ENCODE results near the gene SPPL3. TPM values are rescaled to one million over a fixed set of nuclear protein-coding genes. Genes with fewer than 3 reads are reported as not detected.

SPPL3 gene
- total RNA-seq, 1 experiment from 2014 or later = 51.1 TPM

- intact Hi-C loops (cut with micrococcal nuclease; ENCODE audit: unreplicated experiment) = no loop called here
Measured at GRCh38 chr12:120784804-120785203, 119.4 kb downstream of the SPPL3 start.

GRCh38 chr12:120783197-120783596 lies 121.0 kb downstream of the SPPL3 start:
- ATAC-seq = no peak
- BruUV-seq (replicated peaks) = no TSS peak
- H3K27me3 ChIP-seq (ENCODE audit: control insufficient read depth, insufficient read depth, low read length) = no peaks in the 10 kb centered on the region
- H3K36me3 ChIP-seq (ENCODE audit: control insufficient read depth, insufficient read depth, low read length) = peaks cover 4% of the 10 kb centered on the region; the same call in 1 of the 2 replicates
- ChIA-PET CTCF (no interaction called here), POLR2A (interaction anchor here (0.6 kb wide), 1 partner anchor 137 kb away, joined by 3 read pairs; no protein-coding TSS in a partner anchor)
- in situ Hi-C loops (cut with HindIII; ENCODE audit: low pct_unique_long_range_greater_than_20kb, low sequenced_read_pairs) = no loop called here
- no peaks in the 10 kb centered on the region for H3K4me1 ChIP-seq (ENCODE audit: control insufficient read depth, insufficient read depth, low read length)
- TF ChIP-seq CTCF (IDR thresholded peaks at IDR 0.05) (no peak), REST (IDR thresholded peaks at IDR 0.05; ENCODE audit: insufficient read depth in 1 of 2, low read depth in 2 of 2, low read length in 1 of 2) (no peak), TCF7L2 (IDR thresholded peaks at IDR 0.05; ENCODE audit: low read depth, low read length) (no peak), POLR2AphosphoS5 (IDR thresholded peaks at IDR 0.05; ENCODE audit: low read depth, low read length) (no peak)
- no peaks in the 10 kb centered on the region for H3K9me3 ChIP-seq (ENCODE audit: control insufficient read depth, insufficient read depth, low read depth, low read length)
- DNase-seq (ENCODE audit: low read depth, low spot score) = no peak
- intact Hi-C loops (cut with micrococcal nuclease; ENCODE audit: unreplicated experiment) = no loop called here
- no peak overlapping the region for H3K4me3 ChIP-seq (ENCODE audit: low read depth in 2 of 2, low read length in 2 of 2)
- no peak overlapping the region for H3K27ac ChIP-seq (ENCODE audit: low read length)

More at GRCh38 chr12:120784804-120785203, 119.4 kb downstream of the SPPL3 start:
- in situ Hi-C loops (cut with HindIII; ENCODE audit: low pct_unique_long_range_greater_than_20kb, low sequenced_read_pairs) = no loop called here
- TF ChIP-seq REST (IDR thresholded peaks at IDR 0.05; ENCODE audit: insufficient read depth in 1 of 2, low read depth in 2 of 2, low read length in 1 of 2) (no peak), SIN3A (IDR thresholded peaks at IDR 0.05; ENCODE audit: borderline replicate concordance, insufficient read depth, low read depth, low read length) (no peak), TCF7L2 (IDR thresholded peaks at IDR 0.05; ENCODE audit: low read depth, low read length) (no peak)
- Histone ChIP-seq H3K4me1 (ENCODE audit: control insufficient read depth, insufficient read depth, low read length) (no peaks in the 10 kb centered on the region), H3K27ac (ENCODE audit: low read length) (no peak overlapping the region), H3K9me3 (ENCODE audit: control insufficient read depth, insufficient read depth, low read depth, low read length) (no peaks in the 10 kb centered on the region), H3K27me3 (ENCODE audit: control insufficient read depth, insufficient read depth, low read length) (no peaks in the 10 kb centered on the region), H3K4me3 (ENCODE audit: low read depth in 2 of 2, low read length in 2 of 2) (no peak overlapping the region), H3K36me3 (ENCODE audit: control insufficient read depth, insufficient read depth, low read length) (peaks cover 4% of the 10 kb centered on the region; the same call in 1 of the 2 replicates)
- POLR2A ChIA-PET = interaction anchor here (0.7 kb wide), 1 partner anchor 812 kb away, joined by 3 read pairs; no protein-coding TSS in a partner anchor
- no TSS peak for BruUV-seq (replicated peaks)
- no peak for DNase-seq (ENCODE audit: low read depth, low spot score)
- no peak for ATAC-seq
- CTCF ChIA-PET = no interaction called here
